Hepatocyte (in vitro differentiated cells): ENCODE results near the gene MACROH2A1. TPM values are rescaled to one million over a fixed set of nuclear protein-coding genes. Genes with fewer than 3 reads are reported as not detected.
A peak's percentile ranks its signal among the peaks of the same experiment; 100 is the strongest.

Experiments
- DNase-seq: peaks from one replicate; pipeline ENCODE4 v3.0.0-alpha.2; 2016; ENCODE audit warnings: low spot score
- H2AFZ ChIP-seq: fragments of 200-600 bp; sonication (generic); 2 replicates; pipeline ENCODE4 v1.6.0; 2016; ENCODE audit warnings: antibody characterized with exemption, mild to moderate bottlenecking
- H3K27ac ChIP-seq: fragments of 200-600 bp; sonication (generic); 2 replicates; pipeline ENCODE4 v1.5.1; 2016; ENCODE audit warnings: mild to moderate bottlenecking
- H3K27me3 ChIP-seq: fragments of 200-600 bp; sonication (generic); 2 replicates; pipeline ENCODE4 v1.6.1; 2016
- H3K36me3 ChIP-seq: fragments of 200-600 bp; sonication (generic); replicated peaks from 2 replicates; pipeline ENCODE4 v1.5.1; 2016; ENCODE audit warnings: low read depth; ENCODE audit not compliant: insufficient read depth
- H3K4me1 ChIP-seq: fragments of 200-600 bp; sonication (generic); 2 replicates; pipeline ENCODE4 v1.5.1; 2016; ENCODE audit warnings: mild to moderate bottlenecking, moderate library complexity; ENCODE audit not compliant: insufficient read depth
- H3K4me2 ChIP-seq: fragments of 200-600 bp; sonication (generic); 2 replicates; pipeline ENCODE4 v1.6.0; 2016
- H3K4me3 ChIP-seq: fragments of 200-600 bp; sonication (generic); 2 replicates; pipeline ENCODE4 v1.5.1; 2016; ENCODE audit warnings: mild to moderate bottlenecking
- H3K79me2 ChIP-seq: fragments of 200-600 bp; sonication (generic); 2 replicates; pipeline ENCODE4 v1.6.0; 2017; ENCODE audit warnings: mild to moderate bottlenecking
- H3K9me2 ChIP-seq: fragments of 200-600 bp; sonication (generic); replicated peaks from 2 replicates; pipeline ENCODE4 v1.6.0; 2017; ENCODE audit warnings: mild to moderate bottlenecking; ENCODE audit not compliant: insufficient read depth
- H3K9me3 ChIP-seq: fragments of 200-600 bp; sonication (generic); 2 replicates; pipeline ENCODE4 v1.5.1; 2016; ENCODE audit warnings: low read depth, mild to moderate bottlenecking
- H4K20me1 ChIP-seq: fragments of 200-600 bp; sonication (generic); 2 replicates; pipeline ENCODE4 v1.6.0; 2016; ENCODE audit warnings: mild to moderate bottlenecking; ENCODE audit not compliant: insufficient read depth, poor library complexity, severe bottlenecking
- EZH2 ChIP-seq: fragments of 200-600 bp; sonication (generic); IDR thresholded peaks from 2 replicates; pipeline ENCODE4 v1.6.1; 2016; ENCODE audit warnings: antibody characterized with exemption, mild to moderate bottlenecking, borderline replicate concordance
- EZH2phosphoT487 ChIP-seq: fragments of 200-600 bp; sonication (generic); IDR thresholded peaks from one replicate; pipeline ENCODE4 v1.6.1; 2018; ENCODE audit warnings: antibody characterized with exemption, mild to moderate bottlenecking, low read depth, moderate library complexity; ENCODE audit not compliant: unreplicated experiment, severe bottlenecking
- WGBS: methylation state at CpG from one replicate; pipeline ENCODE4 v1.1.6; 2016; ENCODE audit warnings: low lambda C conversion rate; ENCODE audit errors: missing lambda C conversion rate; 5-methylcytosine and 5-hydroxymethylcytosine counted together
- polyA plus RNA-seq: library from polyadenylated mRNA; unstranded; fragments of >200 nt; fragmentation: Nextera tagmentation; extraction: Ambion mirVana; gene quantifications from 2 replicates; pipeline ENCODE4 v1.2.1, GENCODE V29; 2016
- total RNA-seq: library from RNA; depleted of rRNA; stranded (reverse); fragments of >200 nt; gene quantifications from 2 replicates; pipeline ENCODE4 v1.2.3, GENCODE V29; 2014
- TF ChIP-seq, protein P1 (sequence below): fragments of 200-600 bp; sonication (generic); IDR thresholded peaks from 2 replicates; pipeline ENCODE4 v1.5.1; 2016; ENCODE audit warnings: antibody characterized with exemption, mild to moderate bottlenecking; ENCODE audit not compliant: poor library complexity

MACROH2A1 gene
- total RNA-seq (304 and 311 TPM in 2 replicates), polyA plus RNA-seq (180 and 198 TPM in 2 replicates)

DNA sequence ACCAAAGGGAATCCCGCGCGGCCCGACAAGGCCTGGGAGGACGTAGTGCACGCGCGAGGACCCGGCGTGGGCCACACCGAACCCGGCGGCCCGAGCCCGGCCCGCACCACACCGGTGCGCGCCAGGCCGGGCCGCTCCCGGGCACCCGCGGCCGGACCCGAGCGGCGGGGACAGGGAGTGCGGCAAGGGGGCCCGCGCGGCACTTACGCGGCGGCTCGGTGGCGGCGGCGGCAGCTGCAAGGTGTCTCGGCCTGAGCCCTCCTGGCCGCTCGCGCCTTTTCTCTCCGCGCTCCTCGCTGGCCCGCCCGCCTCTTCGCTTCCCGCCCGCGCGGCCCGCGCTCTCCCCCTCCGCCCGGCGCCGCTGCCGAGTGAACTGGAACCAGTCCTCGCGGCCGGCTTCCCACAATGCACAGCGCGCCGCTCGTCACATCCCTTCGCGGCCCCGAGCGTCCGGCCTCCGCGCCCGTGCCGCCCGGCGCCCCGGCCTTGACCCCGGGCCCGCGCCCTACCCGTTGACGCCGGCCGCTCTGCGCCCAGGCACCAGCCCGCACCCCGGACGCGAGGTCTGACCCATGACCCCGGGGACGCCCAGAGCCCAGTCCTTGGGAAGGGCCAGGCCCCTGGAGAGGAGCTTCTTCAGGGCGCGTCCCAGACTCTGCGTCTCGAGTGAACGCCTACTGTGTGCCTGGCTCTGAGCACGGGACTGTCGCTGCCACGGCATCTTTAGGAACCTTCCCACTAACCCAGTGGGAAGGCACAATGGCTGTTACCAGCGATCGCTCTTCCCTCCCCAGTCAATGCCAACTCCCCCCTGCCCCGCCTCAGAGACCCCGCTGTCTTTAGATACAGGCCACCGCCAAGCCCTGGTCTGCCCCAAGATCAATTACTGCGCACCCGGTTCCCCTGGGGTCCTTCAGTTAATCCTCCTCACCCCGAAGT lies at the start of gene MACROH2A1:
Gene MACROH2A1, minus strand, starts transcription at position 377 of the 939 bp plus-strand sequence. CDS start 10,138 bp downstream, outside the sequence.
- Histone ChIP-seq H2AFZ (peak within 1 kb of the TSS; percentile 90), H4K20me1 (peaks cover 40% of the 10 kb centered on the region), H3K9me3 (no peaks in the 10 kb centered on the region), H3K4me3 (peak within 1 kb of the TSS; percentile 96), H3K27ac (peak within 1 kb of the TSS; percentile 99), H3K79me2 (peaks cover 57% of the 10 kb centered on the region), H3K9me2 (no peaks in the 10 kb centered on the region), H3K27me3 (no peaks in the 10 kb centered on the region), H3K4me1 (peaks cover 45% of the 10 kb centered on the region), H3K36me3 (no peaks in the 10 kb centered on the region), H3K4me2 (peak within 1 kb of the TSS; percentile 86)
- 4% methylated on average over 45 of the region's 109 CpGs for WGBS
- DNase-seq = peak; percentile 95
- TF ChIP-seq, protein P1, sequence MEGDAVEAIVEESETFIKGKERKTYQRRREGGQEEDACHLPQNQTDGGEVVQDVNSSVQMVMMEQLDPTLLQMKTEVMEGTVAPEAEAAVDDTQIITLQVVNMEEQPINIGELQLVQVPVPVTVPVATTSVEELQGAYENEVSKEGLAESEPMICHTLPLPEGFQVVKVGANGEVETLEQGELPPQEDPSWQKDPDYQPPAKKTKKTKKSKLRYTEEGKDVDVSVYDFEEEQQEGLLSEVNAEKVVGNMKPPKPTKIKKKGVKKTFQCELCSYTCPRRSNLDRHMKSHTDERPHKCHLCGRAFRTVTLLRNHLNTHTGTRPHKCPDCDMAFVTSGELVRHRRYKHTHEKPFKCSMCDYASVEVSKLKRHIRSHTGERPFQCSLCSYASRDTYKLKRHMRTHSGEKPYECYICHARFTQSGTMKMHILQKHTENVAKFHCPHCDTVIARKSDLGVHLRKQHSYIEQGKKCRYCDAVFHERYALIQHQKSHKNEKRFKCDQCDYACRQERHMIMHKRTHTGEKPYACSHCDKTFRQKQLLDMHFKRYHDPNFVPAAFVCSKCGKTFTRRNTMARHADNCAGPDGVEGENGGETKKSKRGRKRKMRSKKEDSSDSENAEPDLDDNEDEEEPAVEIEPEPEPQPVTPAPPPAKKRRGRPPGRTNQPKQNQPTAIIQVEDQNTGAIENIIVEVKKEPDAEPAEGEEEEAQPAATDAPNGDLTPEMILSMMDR = no peak
- no peak for TF ChIP-seq EZH2
- TF ChIP-seq EZH2phosphoT487 = no peak

GRCh38 chr5:135448071-135448739 lies 49.2 kb upstream of the MACROH2A1 start:
- H3K27ac ChIP-seq = no peak overlapping the region
- 72% methylated on average over 9 of the region's 9 CpGs for WGBS
- H3K9me2 ChIP-seq = no peaks in the 10 kb centered on the region
- H3K4me2 ChIP-seq = no peak overlapping the region
- H4K20me1 ChIP-seq = no peaks in the 10 kb centered on the region
- no peaks in the 10 kb centered on the region for H3K79me2 ChIP-seq
- no peak for DNase-seq
- no peaks in the 10 kb centered on the region for H3K9me3 ChIP-seq
- H3K4me1 ChIP-seq = no peaks in the 10 kb centered on the region
- H2AFZ ChIP-seq = no peak overlapping the region
- TF ChIP-seq EZH2phosphoT487 = no peak
- no peak for TF ChIP-seq EZH2
- TF ChIP-seq, protein P1 = no peak
- no peaks in the 10 kb centered on the region for H3K36me3 ChIP-seq
- no peak overlapping the region for H3K4me3 ChIP-seq
- no peaks in the 10 kb centered on the region for H3K27me3 ChIP-seq

- Histone ChIP-seq H3K36me3 (no peaks in the 10 kb centered on the region), H2AFZ (no peak within 1 kb of the TSS), H3K4me3 (no peak within 1 kb of the TSS), H4K20me1 (no peaks in the 10 kb centered on the region), H3K27ac (no peak within 1 kb of the TSS), H3K9me2 (no peaks in the 10 kb centered on the region), H3K4me2 (no peak within 1 kb of the TSS), H3K27me3 (no peaks in the 10 kb centered on the region), H3K9me3 (no peaks in the 10 kb centered on the region), H3K4me1 (peaks cover 4% of the 10 kb centered on the region), H3K79me2 (no peaks in the 10 kb centered on the region)
- no peak for DNase-seq
- TF ChIP-seq, protein P1 = no peak
- TF ChIP-seq EZH2phosphoT487 (no peak), EZH2 (no peak)
- 88% methylated on average over 5 of the region's 5 CpGs for WGBS
Measured at GRCh38 chr5:135447298-135447929, 48.4 kb upstream of the MACROH2A1 start, which contains the start of gene DCANP1. Gene DCANP1 (minus strand): TSS chr5:135447348. CDS start chr5:135447108, 240 bp downstream.
